MCF 10A (cell line): Measurements from ENCODE around the gene MORN1. TPM values are rescaled to one million over a fixed set of nuclear protein-coding genes. Genes with fewer than 3 reads are reported as not detected.

Experiments used
- BruUV-seq: library from RNA; stranded (reverse); fragments of 400-500 nt; replicated peaks from 2 replicates; lab custom pipeline; 2021; lab: Mats Ljungman, UMichigan
- CTCF ChIA-PET: fragments of 300-600 bp; sonication (Branson Sonifier 250); formaldehyde crosslinking; extraction: SDS; loops from one replicate; lab custom pipeline; 2021; ENCODE audit warnings: antibody characterized with exemption, inconsistent platforms; lab: Yijun Ruan, JAX
- POLR2A ChIA-PET: fragments of 300-600, 350-650 bp; sonication (Branson Sonifier 250); formaldehyde crosslinking; extraction: SDS; loops from one replicate; lab custom pipeline; 2020; ENCODE audit warnings: antibody characterized with exemption, inconsistent platforms; lab: Yijun Ruan, JAX
- DNase-seq: peaks from one replicate; pipeline ENCODE4 v3.0.0-alpha.2; 2018; ENCODE audit not compliant: unreplicated experiment
- H3K27ac Mint-ChIP-seq: one replicate; pipeline ENCODE4 v1.8.0; 2022; ENCODE audit warnings: mild to moderate bottlenecking, low read depth, mixed read lengths; ENCODE audit not compliant: unreplicated experiment
- H3K27me3 Mint-ChIP-seq: one replicate; pipeline ENCODE4 v1.8.0; 2022; ENCODE audit warnings: mixed read lengths; ENCODE audit not compliant: insufficient read depth, unreplicated experiment
- H3K36me3 Mint-ChIP-seq: one replicate; pipeline ENCODE4 v1.8.0; 2022; ENCODE audit warnings: mild to moderate bottlenecking, moderate library complexity, mixed read lengths; ENCODE audit not compliant: insufficient read depth, unreplicated experiment
- H3K4me1 Mint-ChIP-seq: one replicate; pipeline ENCODE4 v1.8.0; 2022; ENCODE audit warnings: mixed read lengths; ENCODE audit not compliant: insufficient read depth, unreplicated experiment
- H3K4me3 Mint-ChIP-seq: one replicate; pipeline ENCODE4 v1.8.0; 2022; ENCODE audit warnings: mild to moderate bottlenecking, moderate library complexity, mixed read lengths; ENCODE audit not compliant: unreplicated experiment
- H3K9me3 Mint-ChIP-seq: one replicate; pipeline ENCODE4 v1.8.0; 2022; ENCODE audit warnings: mixed read lengths; ENCODE audit not compliant: unreplicated experiment
- CTCF ChIP-seq: fragments of 200-600 bp; IDR thresholded peaks from one replicate; pipeline ENCODE4 v1.8.0; 2022; ENCODE audit warnings: antibody characterized with exemption, mild to moderate bottlenecking; ENCODE audit not compliant: unreplicated experiment
- intact Hi-C: fragments of 100-400 bp; cut with micrococcal nuclease; formaldehyde crosslinking; loops from 2 replicates; pipeline ENCODE4 v1.14.1; 2022
- total RNA-seq: library from RNA; stranded (reverse); gene quantifications from 2 replicates; pipeline ENCODE4 v1.2.3, GENCODE V29; 2022

The MORN1 gene
- total RNA-seq, 1 experiment from 2014 or later: 19.4 TPM

GRCh38 chr1:2415337-2415736 is 24.0 kb upstream of the MORN1 start:
- no peak for DNase-seq
- no TSS peak for BruUV-seq
- no peaks in the 10 kb centered on the region for H3K9me3 Mint-ChIP-seq
- no peak overlapping the region for H3K4me3 Mint-ChIP-seq
- CTCF ChIA-PET: interaction anchor here (0.7 to 4.6 kb wide), 14 partner anchors 8 to 1009 kb away, joined by 3 to 60 read pairs (median 4); no protein-coding TSS in a partner anchor
- TF ChIP-seq CTCF: no peak
- POLR2A ChIA-PET: no interaction called here
- no peak overlapping the region for H3K27ac Mint-ChIP-seq
- peaks cover 8% of the 10 kb centered on the region for H3K4me1 Mint-ChIP-seq
- intact Hi-C loops: loop anchor here (2.0 kb wide), 1 partner anchor 1009 kb away; no protein-coding TSS in a partner anchor
- peaks cover 13% of the 10 kb centered on the region for H3K27me3 Mint-ChIP-seq
- H3K36me3 Mint-ChIP-seq: no peaks in the 10 kb centered on the region

- no TSS peak for BruUV-seq
- peak; percentile 96 for TF ChIP-seq CTCF
- peaks cover 8% of the 10 kb centered on the region for H3K4me1 Mint-ChIP-seq
- intact Hi-C loops: loop anchor here (1.0 to 2.0 kb wide), 2 partner anchors 134 to 1010 kb away; no protein-coding TSS in a partner anchor
- DNase-seq: peak; percentile 65
- no peaks in the 10 kb centered on the region for H3K9me3 Mint-ChIP-seq
- H3K27ac Mint-ChIP-seq: peak overlapping the region; percentile 87
- H3K27me3 Mint-ChIP-seq: peaks cover 10% of the 10 kb centered on the region
- POLR2A ChIA-PET: interaction anchor here (0.6 to 0.7 kb wide), 2 partner anchors 23 to 132 kb away, joined by 3 read pairs; partner anchors contain the start of genes MORN1 and RER1
- H3K4me3 Mint-ChIP-seq: peak overlapping the region; percentile 75
- CTCF ChIA-PET: interaction anchor here (0.5 to 4.6 kb wide), 15 partner anchors 9 to 1012 kb away, joined by 3 to 60 read pairs (median 4); no protein-coding TSS in a partner anchor
- H3K36me3 Mint-ChIP-seq: no peaks in the 10 kb centered on the region
These were observed 23.1 kb upstream of the MORN1 start for GRCh38 chr1:2414297-2414958.

GRCh38 chr1:2413495-2414296 is 22.3 kb upstream of the MORN1 start:
- peak; percentile 22 for DNase-seq
- Mint-ChIP-seq H3K27me3 (peaks cover 3% of the 10 kb centered on the region), H3K4me3 (peak overlapping the region; percentile 75), H3K4me1 (peaks cover 8% of the 10 kb centered on the region), H3K27ac (peak overlapping the region; percentile 87), H3K9me3 (no peaks in the 10 kb centered on the region), H3K36me3 (no peaks in the 10 kb centered on the region)
- POLR2A ChIA-PET: interaction anchor here (0.6 to 2.9 kb wide), 10 partner anchors 15 to 1276 kb away, joined by 3 to 22 read pairs (median 5); partner anchors contain the start of genes MORN1, PANK4 and RER1
- TF ChIP-seq CTCF: no peak
- intact Hi-C loops: loop anchor here (1.0 to 2.0 kb wide), 2 partner anchors 135 to 1011 kb away; no protein-coding TSS in a partner anchor
- CTCF ChIA-PET: interaction anchor here (0.6 to 4.6 kb wide), 8 partner anchors 7 to 1010 kb away, joined by 3 to 60 read pairs (median 4); no protein-coding TSS in a partner anchor
- BruUV-seq: no TSS peak
